Stomach smooth muscle (tissue), 2 donors: Measurements from ENCODE around the gene SSH2.
A peak's percentile ranks its signal among the peaks of the same experiment; 100 is the strongest.
"Not testable (repeated sequence)": the region's sequence is repeated elsewhere in the genome, so short reads cannot be mapped to it uniquely, and the experiment has no call there.

ENCODE experiments used
- H3K27ac ChIP-seq: one replicate; pipeline ENCODE4 v1.7.0; 2013; ENCODE audit warnings: mild to moderate bottlenecking, low read length, inconsistent platforms
- H3K27me3 ChIP-seq, 2 donors: one replicate each; pipeline ENCODE4 v1.7.0; 2013; ENCODE audit warnings: low read length in 2 of 2; ENCODE audit not compliant: insufficient read depth in 2 of 2, control insufficient read depth in 1 of 2
- H3K36me3 ChIP-seq, 2 donors: one replicate each; pipeline ENCODE4 v1.7.0; 2013; ENCODE audit warnings: low read length in 2 of 2; ENCODE audit not compliant: control insufficient read depth in 2 of 2, insufficient read depth in 2 of 2
- H3K4me1 ChIP-seq: one replicate; pipeline ENCODE4 v1.7.0; 2013; ENCODE audit warnings: low read length; ENCODE audit not compliant: control insufficient read depth, insufficient read depth
- H3K4me3 ChIP-seq, 2 donors: one replicate each; pipeline ENCODE4 v1.7.0; 2013; ENCODE audit warnings: low read length in 2 of 2
- H3K9ac ChIP-seq, 2 donors: one replicate each; pipeline ENCODE4 v1.7.0; 2013; ENCODE audit warnings: low read length in 2 of 2, mild to moderate bottlenecking in 1 of 2
- H3K9me3 ChIP-seq, 2 donors: one replicate each; pipeline ENCODE4 v1.7.0; 2013; ENCODE audit warnings: low read length in 2 of 2; ENCODE audit not compliant: control insufficient read depth in 2 of 2
- donor health status: healthy.
- donor health status: Pancreatic carcinoma.

SSH2 gene

GRCh38 chr17:29800457-29800856 lies 129.6 kb downstream of the SSH2 start:
- H3K4me1 ChIP-seq: no peaks in the 10 kb centered on the region

GRCh38 chr17:29796652-29797051 lies 133.4 kb downstream of the SSH2 start:
- no peaks in the 10 kb centered on the region for H3K27me3 ChIP-seq
- no peaks in the 10 kb centered on the region for H3K36me3 ChIP-seq
- H3K4me1 ChIP-seq: no peaks in the 10 kb centered on the region
- H3K27ac ChIP-seq: no peak overlapping the region
- no peak overlapping the region for H3K9ac ChIP-seq
- H3K9me3 ChIP-seq: no peaks in the 10 kb centered on the region
- no peak overlapping the region for H3K4me3 ChIP-seq

More at GRCh38 chr17:29800457-29800856, 129.6 kb downstream of the SSH2 start:
- Histone ChIP-seq H3K9me3 (no peaks in the 10 kb centered on the region), H3K9ac (no peak overlapping the region), H3K4me3 (no peak overlapping the region), H3K27ac (no peak overlapping the region), H3K36me3 (no peaks in the 10 kb centered on the region), H3K27me3 (no peaks in the 10 kb centered on the region)

GRCh38 chr17:29793501-29793900 lies 136.5 kb downstream of the SSH2 start:
- H3K9ac ChIP-seq: no peak overlapping the region
- H3K27ac ChIP-seq: no peak overlapping the region
- no peaks in the 10 kb centered on the region for H3K27me3 ChIP-seq
- no peak overlapping the region for H3K4me3 ChIP-seq
- H3K4me1 ChIP-seq: no peaks in the 10 kb centered on the region
- H3K9me3 ChIP-seq: no peaks in the 10 kb centered on the region
- H3K36me3 ChIP-seq: no peaks in the 10 kb centered on the region

- H3K4me3 ChIP-seq: no peak overlapping the region
- H3K27ac ChIP-seq: no peak overlapping the region
- H3K27me3 ChIP-seq: no peaks in the 10 kb centered on the region
- H3K36me3 ChIP-seq: no peaks in the 10 kb centered on the region
- H3K9ac ChIP-seq: no peak overlapping the region
- H3K9me3 ChIP-seq: no peaks in the 10 kb centered on the region
- H3K4me1 ChIP-seq: no peaks in the 10 kb centered on the region
Observed at GRCh38 chr17:29791336-29792080, 138.5 kb downstream of the SSH2 start.

GRCh38 chr17:29789196-29790170 lies 140.5 kb downstream of the SSH2 start:
- H3K9ac ChIP-seq: no peak overlapping the region
- H3K4me1 ChIP-seq: no peaks in the 10 kb centered on the region
- no peaks in the 10 kb centered on the region for H3K27me3 ChIP-seq
- H3K9me3 ChIP-seq: no peaks in the 10 kb centered on the region
- H3K4me3 ChIP-seq: no peak overlapping the region
- no peaks in the 10 kb centered on the region for H3K36me3 ChIP-seq
- H3K27ac ChIP-seq: peak overlapping the region; percentile 18

GRCh38 chr17:29787995-29788394 lies 142.0 kb downstream of the SSH2 start:
- no peak overlapping the region for H3K27ac ChIP-seq

GRCh38 chr17:29782917-29783316 lies 147.1 kb downstream of the SSH2 start:
- Histone ChIP-seq H3K27ac (no peak overlapping the region), H3K4me3 (no peak overlapping the region), H3K4me1 (no peaks in the 10 kb centered on the region), H3K36me3 (no peaks in the 10 kb centered on the region), H3K9ac (no peak overlapping the region), H3K27me3 (no peaks in the 10 kb centered on the region), H3K9me3 (no peaks in the 10 kb centered on the region)

More at GRCh38 chr17:29787995-29788394, 142.0 kb downstream of the SSH2 start:
- H3K4me3 ChIP-seq: no peak overlapping the region
- no peaks in the 10 kb centered on the region for H3K4me1 ChIP-seq
- no peaks in the 10 kb centered on the region for H3K27me3 ChIP-seq
- no peaks in the 10 kb centered on the region for H3K36me3 ChIP-seq
- H3K9me3 ChIP-seq: no peaks in the 10 kb centered on the region
- H3K9ac ChIP-seq: no peak overlapping the region

GRCh38 chr17:29779812-29780190 lies 150.2 kb downstream of the SSH2 start:
- not testable (repeated sequence) for H3K4me1 ChIP-seq, H3K27ac ChIP-seq, H3K9ac ChIP-seq, H3K27me3 ChIP-seq, H3K4me3 ChIP-seq, H3K9me3 ChIP-seq, H3K36me3 ChIP-seq

- Histone ChIP-seq H3K36me3 (no peaks in the 10 kb centered on the region), H3K4me3 (no peak overlapping the region), H3K4me1 (no peaks in the 10 kb centered on the region), H3K9ac (no peak overlapping the region), H3K9me3 (no peaks in the 10 kb centered on the region), H3K27me3 (no peaks in the 10 kb centered on the region), H3K27ac (no peak overlapping the region)
Observed at GRCh38 chr17:29778956-29779811, 150.8 kb downstream of the SSH2 start.

GRCh38 chr17:29777663-29778062 lies 152.4 kb downstream of the SSH2 start:
- H3K4me1 ChIP-seq: no peaks in the 10 kb centered on the region
- H3K4me3 ChIP-seq: no peak overlapping the region
- no peak overlapping the region for H3K9ac ChIP-seq
- H3K27me3 ChIP-seq: no peaks in the 10 kb centered on the region
- H3K27ac ChIP-seq: no peak overlapping the region
- H3K36me3 ChIP-seq: no peaks in the 10 kb centered on the region
- no peaks in the 10 kb centered on the region for H3K9me3 ChIP-seq
